Testis (tissue), 3 donors: ENCODE data around the gene MTAP. TPM values are rescaled to one million over a fixed set of nuclear protein-coding genes. Genes with fewer than 3 reads are reported as not detected.

Experiments
- DNase-seq: peaks from one replicate; pipeline ENCODE4 v3.0.0-alpha.2; 2019
- H3K27ac ChIP-seq, 2 donors: fragments of 200-600 bp; sonication (generic); one replicate each; pipeline ENCODE4 v1.5.1; 2019
- H3K27me3 ChIP-seq: fragments of 200-600 bp; sonication (generic); one replicate; pipeline ENCODE4 v1.5.1; 2019
- H3K36me3 ChIP-seq: fragments of 200-600 bp; sonication (generic); one replicate; pipeline ENCODE4 v1.5.1; 2017; ENCODE audit warnings: low read depth; ENCODE audit errors: missing control alignments
- H3K4me1 ChIP-seq: fragments of 200-600 bp; sonication (generic); one replicate; pipeline ENCODE4 v1.5.1; 2019
- H3K4me3 ChIP-seq, 2 donors: fragments of 200-600 bp; sonication (generic); one replicate each; pipeline ENCODE4 v1.5.1; 2017 to 2019
- H3K9me3 ChIP-seq: fragments of 200-600 bp; sonication (generic); one replicate; pipeline ENCODE4 v1.5.1; 2017
- CTCF ChIP-seq, 3 experiments: fragments of 450-650 bp in 2 of 3; fragments of 200-600 bp in 1 of 3; sonication (generic) in 1 of 3; IDR thresholded peaks; one replicate each; pipeline ENCODE4 v1.5.1; 2016 to 2019; ENCODE audit warnings: antibody characterized with exemption in 3 of 3, mild to moderate bottlenecking in 2 of 3, moderate library complexity in 1 of 3
- POLR2A ChIP-seq: fragments of 450-650 bp; IDR thresholded peaks from one replicate; pipeline ENCODE4 v1.6.1; 2017; ENCODE audit warnings: antibody characterized with exemption, mild to moderate bottlenecking, moderate library complexity
- WGBS, 2 donors: methylation state at CpG; one replicate each; pipeline ENCODE4 v1.1.5; 2018; 5-methylcytosine and 5-hydroxymethylcytosine counted together
- intact Hi-C: fragments of 100-400 bp; cut with DNase I; formaldehyde crosslinking; loops from one replicate; pipeline ENCODE4 v1.15.1; 2023; ENCODE audit warnings: low total_unique reads
- polyA plus RNA-seq: library from polyadenylated mRNA; stranded (reverse); fragments of 350-450 nt; fragmentation: Illumina TruSeq; extraction: RNeasy Lipid Tissue Mini Kit (QIAGEN cat#74804); gene quantifications from one replicate; pipeline ENCODE4 v1.2.3, GENCODE V29; 2014; ENCODE audit warnings: low read depth, low replicate concordance; ENCODE audit not compliant: insufficient read depth
- total RNA-seq, 2 donors: library from RNA; depleted of rRNA; stranded (reverse); fragments of >200 nt; gene quantifications; one replicate each; pipeline ENCODE4 v1.2.3, GENCODE V29; 2016

MTAP gene
- total and polyA plus RNA-seq, 3 donors from 2014 or later, result 18.2 to 21.2 (median 19.3) TPM

GRCh38 chr9:21833090-21833801, 30.8 kb downstream of the MTAP start:
- H3K27ac ChIP-seq, result no peak overlapping the region
- peaks cover 6% of the 10 kb centered on the region for H3K36me3 ChIP-seq
- H3K27me3 ChIP-seq, result no peaks in the 10 kb centered on the region
- TF ChIP-seq CTCF (IDR thresholded peaks at IDR 0.05) (no peak), POLR2A (no peak)
- intact Hi-C loops, result no loop called here
- no peaks in the 10 kb centered on the region for H3K4me1 ChIP-seq
- 88 to 91% methylated on average over 8 of the region's 8 CpGs for WGBS, 2 donors
- no peak overlapping the region for H3K4me3 ChIP-seq
- no peaks in the 10 kb centered on the region for H3K9me3 ChIP-seq
- no peak for DNase-seq

GRCh38 chr9:21835121-21835520, 32.7 kb downstream of the MTAP start:
- no peak for TF ChIP-seq CTCF (IDR thresholded peaks at IDR 0.05)
- TF ChIP-seq POLR2A, result no peak
- Histone ChIP-seq H3K4me3 (no peak overlapping the region), H3K4me1 (no peaks in the 10 kb centered on the region), H3K9me3 (no peaks in the 10 kb centered on the region), H3K27ac (no peak overlapping the region), H3K27me3 (no peaks in the 10 kb centered on the region), H3K36me3 (peaks cover 6% of the 10 kb centered on the region)
- intact Hi-C loops, result no loop called here
- WGBS, 2 donors, result 97% methylated on average over 3 of the region's 3 CpGs
- DNase-seq, result no peak

- H3K27ac ChIP-seq, result no peak overlapping the region
- no peak for DNase-seq
- H3K9me3 ChIP-seq, result no peaks in the 10 kb centered on the region
- no peaks in the 10 kb centered on the region for H3K4me1 ChIP-seq
- intact Hi-C loops, result no loop called here
- no peak overlapping the region for H3K4me3 ChIP-seq
- 84 to 91% methylated on average over 7 of the region's 7 CpGs for WGBS, 2 donors
- H3K27me3 ChIP-seq, result no peaks in the 10 kb centered on the region
- TF ChIP-seq POLR2A (no peak), CTCF (IDR thresholded peaks at IDR 0.05) (no peak)
- peaks cover 6% of the 10 kb centered on the region for H3K36me3 ChIP-seq
Measured at GRCh38 chr9:21836437-21837161, 34.2 kb downstream of the MTAP start.

DNA sequence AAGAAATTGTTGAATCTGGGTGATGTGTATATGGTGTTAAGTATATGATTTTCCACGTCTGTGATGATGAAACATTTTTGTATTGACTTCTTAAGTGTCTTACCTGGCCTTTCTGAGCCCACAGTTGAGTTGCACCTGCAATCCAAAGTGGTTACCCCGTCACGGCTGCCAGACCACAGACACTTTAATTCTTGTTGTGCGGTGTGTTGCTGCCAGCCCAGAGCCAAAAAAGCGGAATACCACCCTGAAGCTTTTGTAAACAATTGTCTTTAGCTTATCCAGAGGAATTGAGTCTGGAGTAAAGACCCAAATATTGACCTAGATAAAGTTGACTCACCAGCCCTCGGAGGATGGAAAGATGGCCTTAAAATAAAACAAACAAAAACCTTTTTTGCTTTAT, 35.1 kb downstream of the MTAP start:
- Histone ChIP-seq H3K4me3 (no peak overlapping the region), H3K27me3 (no peaks in the 10 kb centered on the region), H3K36me3 (peaks cover 6% of the 10 kb centered on the region), H3K4me1 (no peaks in the 10 kb centered on the region), H3K9me3 (no peaks in the 10 kb centered on the region), H3K27ac (no peak overlapping the region)
- intact Hi-C loops, result no loop called here
- WGBS, 2 donors, result 96 to 98% methylated on average over 6 of the region's 6 CpGs
- DNase-seq, result no peak
- TF ChIP-seq POLR2A (no peak), CTCF (IDR thresholded peaks at IDR 0.05) (no peak)
